ENCODE measurements around the gene HSP90AB1. TPM values are rescaled to one million over a fixed set of nuclear protein-coding genes. Genes with fewer than 3 reads are reported as not detected.

The HSP90AB1 gene
- total RNA-seq, 3 donors from 2014 or later, result 322 to 593 (median 399) TPM

- H3K9me3 ChIP-seq, result no peaks in the 10 kb centered on the region
- peaks cover 10% of the 10 kb centered on the region for H3K4me1 ChIP-seq (ENCODE audit: low read depth)
- no peaks in the 10 kb centered on the region for H3K36me3 ChIP-seq (ENCODE audit: low read depth)
- DNase-seq (no peak), ATAC-seq (no peak)
- no peak overlapping the region for H3K4me3 ChIP-seq
- no peak for TF ChIP-seq CTCF (IDR thresholded peaks at IDR 0.05)
- intact Hi-C loops (cut with DNase I, micrococcal nuclease), result no loop called here
These were observed 32.6 kb upstream of the HSP90AB1 start for GRCh38 chr6:44214307-44214706.

- intact Hi-C loops (cut with DNase I, micrococcal nuclease), result no loop called here
- no peak within 1 kb of the TSS for H3K4me3 ChIP-seq
- ATAC-seq (peak; percentile 3), DNase-seq (peak in 1 of 3 donors; percentile 45)
- TF ChIP-seq CTCF (IDR thresholded peaks at IDR 0.05), result no peak
- H3K4me1 ChIP-seq (ENCODE audit: low read depth), result peaks cover 15% of the 10 kb centered on the region
- H3K36me3 ChIP-seq (ENCODE audit: low read depth), result no peaks in the 10 kb centered on the region
- H3K9me3 ChIP-seq, result no peaks in the 10 kb centered on the region
These were observed 30.1 kb upstream of the HSP90AB1 start, which contains the start of gene MYMX for GRCh38 chr6:44216677-44217331. MYMX (plus strand) TSS chr6:44216926; CDS start chr6:44217472, 546 bp downstream.

- no peak for ATAC-seq
- Histone ChIP-seq H3K36me3 (ENCODE audit: low read depth) (no peaks in the 10 kb centered on the region), H3K4me1 (ENCODE audit: low read depth) (peaks cover 23% of the 10 kb centered on the region), H3K9me3 (no peaks in the 10 kb centered on the region), H3K4me3 (no peak overlapping the region)
- DNase-seq, result peak in 1 of 3 donors; percentile 49
- TF ChIP-seq CTCF (IDR thresholded peaks at IDR 0.05), result no peak
- intact Hi-C loops (cut with DNase I, micrococcal nuclease), result no loop called here
These were observed 29.4 kb upstream of the HSP90AB1 start for GRCh38 chr6:44217332-44218143.

GRCh38 chr6:44219053-44219814 lies 27.7 kb upstream of the HSP90AB1 start:
- Histone ChIP-seq H3K4me3 (peak overlapping the region; percentile 15), H3K9me3 (no peaks in the 10 kb centered on the region), H3K4me1 (ENCODE audit: low read depth) (peaks cover 33% of the 10 kb centered on the region), H3K36me3 (ENCODE audit: low read depth) (no peaks in the 10 kb centered on the region)
- ATAC-seq, result peak; percentile 68
- intact Hi-C loops (cut with DNase I, micrococcal nuclease), result no loop called here
- peak; percentile 78 to 87 (median 85) for DNase-seq
- TF ChIP-seq CTCF (IDR thresholded peaks at IDR 0.05), result no peak

Data from mucosa of descending colon (tissue), 3 donors.